ENCODE results near the gene ROBO1.

The ROBO1 gene

DNA sequence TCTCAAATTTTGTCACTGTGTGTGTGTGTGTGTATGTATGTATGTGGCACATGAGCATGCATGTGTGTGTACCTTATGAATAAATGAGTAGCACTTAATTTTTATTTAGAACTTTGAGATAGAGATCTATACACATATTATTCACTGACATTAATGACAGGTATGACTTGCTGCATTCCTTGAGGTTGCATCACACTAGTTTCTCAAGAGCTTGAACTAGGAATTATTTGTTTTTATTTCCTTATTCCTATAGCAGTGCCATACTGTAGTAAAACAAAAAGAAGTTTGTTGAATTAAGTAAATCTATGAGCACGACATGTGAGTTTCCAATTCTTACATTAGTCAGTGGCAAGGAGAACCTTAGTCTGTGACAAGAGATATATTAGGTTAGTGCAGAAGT is 943.9 kb downstream of the ROBO1 start:
- no peak for DNase-seq

DNA sequence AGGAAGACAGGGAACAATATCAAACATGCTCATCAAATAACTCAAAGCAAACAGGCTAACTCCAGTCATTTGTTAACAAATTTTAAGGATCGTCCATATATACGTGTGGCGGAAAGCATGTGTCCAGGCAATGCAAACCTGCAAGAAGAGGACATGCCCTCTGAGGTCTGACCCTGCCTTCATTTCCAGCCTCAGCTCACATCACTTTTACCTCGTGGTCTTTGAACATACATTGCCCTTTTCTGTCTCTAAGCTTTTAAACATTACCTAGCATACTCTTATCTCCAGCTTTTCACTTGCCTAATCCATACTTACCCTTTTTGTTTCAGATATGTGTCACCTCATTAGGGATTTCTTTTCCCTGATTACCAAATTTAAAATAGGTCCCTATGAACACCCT is 944.4 kb downstream of the ROBO1 start:
- no peak for DNase-seq

- DNase-seq: no peak
Observed at GRCh38 chr3:78822726-78823125, 945.1 kb downstream of the ROBO1 start.

- DNase-seq: no peak
Observed at GRCh38 chr3:78820542-78820941, 947.3 kb downstream of the ROBO1 start.

GRCh38 chr3:78818161-78818985 is 949.4 kb downstream of the ROBO1 start:
- no peak for DNase-seq

GRCh38 chr3:78814893-78815562 is 952.8 kb downstream of the ROBO1 start:
- no peak for DNase-seq

- DNase-seq: no peak
Observed at GRCh38 chr3:78812166-78812565, 955.6 kb downstream of the ROBO1 start.

- DNase-seq: no peak
Observed at GRCh38 chr3:78809966-78810365, 957.8 kb downstream of the ROBO1 start.

DNA sequence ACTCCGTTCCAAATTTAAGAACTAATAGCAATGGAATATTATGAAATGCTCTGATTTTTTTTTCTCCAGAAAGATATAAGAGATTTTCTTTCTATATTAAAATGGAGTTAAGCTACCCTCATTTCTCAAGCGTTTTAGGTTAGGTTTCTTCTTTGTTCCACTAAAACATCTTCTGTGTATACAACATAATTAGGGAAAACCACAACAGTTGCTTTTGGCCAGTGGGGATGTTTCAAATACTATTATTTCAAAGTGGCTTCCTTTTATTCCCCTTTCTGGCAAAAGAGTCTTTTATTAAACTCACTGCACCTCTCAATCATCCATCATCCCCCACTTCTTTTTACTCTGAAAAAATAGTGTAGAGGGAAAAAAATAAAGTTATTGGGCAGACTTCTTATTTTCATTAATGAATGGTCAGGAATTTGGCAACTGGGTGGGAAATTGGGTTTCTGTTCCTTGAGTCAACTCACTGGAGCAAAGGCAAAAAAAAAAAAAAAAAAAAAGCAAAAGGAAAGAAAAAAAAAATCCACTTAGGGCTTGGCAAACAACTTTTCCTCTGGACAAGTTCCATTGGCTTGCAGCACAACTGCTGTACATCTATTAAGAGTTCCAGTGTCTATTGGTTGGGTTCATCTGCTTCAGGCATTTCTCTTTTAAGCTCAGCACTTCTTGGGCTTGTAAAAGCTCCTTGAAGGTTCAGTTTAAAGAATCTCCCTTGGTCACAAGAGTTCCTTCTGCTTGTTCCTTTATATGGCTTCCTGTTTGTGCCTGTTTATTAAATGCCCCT is 963.4 kb downstream of the ROBO1 start:
- no peak for DNase-seq

- DNase-seq: no peak
Observed at GRCh38 chr3:78802562-78802930, 965.3 kb downstream of the ROBO1 start.

- DNase-seq: no peak
Observed at GRCh38 chr3:78801926-78802561, 965.8 kb downstream of the ROBO1 start.

GRCh38 chr3:78799681-78800080 is 968.1 kb downstream of the ROBO1 start:
- no peak for DNase-seq

DNA sequence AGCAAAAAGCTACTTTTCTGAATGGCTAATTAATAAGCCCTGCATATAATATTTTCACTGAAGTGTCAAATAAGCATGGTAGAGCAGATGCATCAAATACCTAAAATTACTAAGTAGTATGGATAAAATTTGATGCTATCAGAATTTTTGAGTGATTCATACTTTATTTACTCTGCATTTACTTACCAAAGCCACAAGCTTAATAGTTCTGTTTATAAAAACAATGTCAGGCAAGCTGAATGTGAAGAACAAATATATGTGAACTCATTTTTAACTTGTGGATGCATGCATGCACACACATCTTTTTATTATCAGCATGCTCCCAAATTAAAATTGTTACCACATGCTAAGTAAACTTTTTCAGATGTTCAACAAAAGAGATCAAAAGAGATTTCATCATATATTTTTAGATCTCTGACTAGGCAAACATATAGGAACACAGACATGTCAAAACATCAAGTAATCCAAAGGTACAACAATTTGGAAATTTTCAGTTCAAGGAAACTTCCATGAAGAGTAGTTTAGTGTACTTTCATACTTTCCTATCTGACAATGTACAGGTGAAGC is 969.4 kb downstream of the ROBO1 start:
- DNase-seq: no peak

GRCh38 chr3:78794431-78794830 is 973.4 kb downstream of the ROBO1 start:
- DNase-seq: no peak

DNA sequence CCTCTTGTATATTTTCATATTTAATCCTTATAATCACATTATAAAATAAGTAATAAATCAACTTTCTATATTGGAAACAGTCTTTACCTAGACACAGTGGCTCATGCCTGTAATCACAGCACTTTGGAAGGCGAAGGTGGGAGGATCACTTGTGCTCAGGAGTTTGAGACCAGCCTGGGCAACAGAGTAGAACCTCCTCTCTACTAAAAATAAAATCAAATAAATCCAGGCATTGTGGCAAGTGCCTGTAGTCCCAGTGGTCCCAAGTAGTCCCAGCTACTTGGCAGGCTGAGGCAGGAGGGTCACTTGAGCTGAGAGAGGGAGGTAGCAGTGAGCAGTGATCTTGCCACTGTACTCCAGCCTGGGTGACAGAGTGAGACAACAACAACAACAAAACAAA is 975.1 kb downstream of the ROBO1 start:
- no peak for DNase-seq

DNA sequence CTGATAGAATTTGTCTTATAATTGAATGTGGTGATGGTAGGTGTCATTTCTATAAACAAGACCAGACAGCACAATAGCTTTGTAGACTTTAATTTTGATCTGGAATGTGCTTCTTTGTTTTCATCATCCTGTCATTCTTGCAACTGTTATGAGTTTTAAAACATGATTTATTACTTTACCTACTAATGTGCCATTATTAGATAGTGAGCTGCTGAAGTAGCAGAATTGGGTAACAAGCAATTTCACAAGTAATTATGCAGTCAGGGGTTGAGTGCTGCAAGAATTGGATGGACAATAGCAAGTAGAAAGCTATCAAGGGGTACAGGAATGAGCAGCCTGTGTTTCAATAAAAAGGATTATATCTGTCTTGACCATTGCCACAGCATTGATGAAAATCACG is 975.6 kb downstream of the ROBO1 start:
- no peak for DNase-seq

- no peak for DNase-seq
Observed at GRCh38 chr3:78791753-78792152, 976.0 kb downstream of the ROBO1 start.

DNA sequence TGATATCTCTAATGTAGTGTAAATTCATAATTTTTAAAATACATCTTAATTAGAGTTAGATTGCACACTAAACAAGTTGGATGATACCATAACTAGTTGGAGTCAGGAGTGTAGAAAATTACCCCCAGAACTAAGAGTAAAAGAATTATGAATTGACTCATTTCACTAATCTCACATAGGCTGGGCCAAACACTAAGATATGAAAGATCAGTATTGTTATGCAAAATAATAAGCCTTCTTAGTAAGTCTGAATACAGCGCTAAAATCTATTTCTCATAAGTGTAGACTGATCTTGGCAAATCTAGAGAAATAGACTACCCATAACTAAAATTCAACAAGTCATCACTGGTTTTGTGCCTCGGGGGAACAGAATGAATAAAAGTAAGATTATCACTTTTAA is 979.0 kb downstream of the ROBO1 start:
- DNase-seq: no peak

- DNase-seq: no peak
Observed at GRCh38 chr3:78785004-78785403, 982.8 kb downstream of the ROBO1 start.

DNA sequence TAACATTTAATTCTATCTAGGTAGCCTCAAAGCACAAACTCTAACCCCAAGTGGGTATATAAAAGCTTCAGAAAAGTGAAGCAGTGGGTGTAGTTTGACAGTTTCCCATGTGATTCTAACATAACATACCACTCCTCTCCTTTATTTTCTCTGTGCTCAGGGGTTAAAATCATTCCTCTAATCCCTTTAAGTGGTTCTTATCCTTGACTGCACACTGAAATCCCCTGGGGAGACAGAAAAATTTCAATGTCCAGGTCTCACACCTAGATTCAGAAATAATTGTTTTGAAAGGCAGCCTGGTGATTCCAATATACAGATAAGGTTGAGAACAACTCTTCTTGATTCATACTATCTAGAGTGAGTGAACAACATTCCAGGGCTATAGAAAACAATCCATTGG is 986.4 kb downstream of the ROBO1 start:
- no peak for DNase-seq

DNA sequence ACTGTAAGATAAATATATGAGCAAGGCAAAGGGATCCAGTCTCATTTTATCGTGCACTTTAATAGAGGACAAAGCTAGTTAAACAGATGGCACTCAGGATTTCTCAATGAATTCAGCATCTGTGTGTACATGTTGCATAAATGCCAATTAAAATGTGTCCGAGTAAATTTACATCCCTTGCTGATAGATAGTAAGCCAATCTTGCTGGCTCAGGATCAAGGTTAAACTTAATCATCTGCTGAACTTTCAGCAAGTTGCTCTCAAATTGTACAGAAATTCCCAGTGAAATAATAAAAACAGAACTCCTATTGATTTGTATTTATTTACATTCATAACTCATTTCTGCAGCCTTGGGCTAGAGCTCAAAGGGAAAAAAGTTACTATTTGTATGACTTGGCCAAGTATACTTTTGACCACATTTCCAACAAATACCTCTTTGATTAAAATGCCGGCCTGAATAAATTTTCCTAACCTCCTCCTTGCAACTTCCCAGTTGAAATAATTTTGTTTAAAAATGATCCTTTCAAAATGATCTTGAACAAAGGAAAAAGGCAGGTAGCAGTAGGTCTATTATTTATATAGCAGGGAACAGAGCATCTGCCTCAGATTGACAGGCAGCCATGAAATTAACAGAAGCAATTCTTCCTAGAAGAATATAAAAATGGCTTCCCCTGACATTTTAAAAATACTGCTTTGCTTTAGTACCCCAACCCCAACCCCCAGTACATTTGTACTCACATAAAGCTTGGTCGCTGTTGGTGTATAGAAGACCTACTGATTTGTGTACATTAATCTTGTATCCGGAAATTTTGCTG is 1001.9 kb downstream of the ROBO1 start:
- no peak for DNase-seq

DNA sequence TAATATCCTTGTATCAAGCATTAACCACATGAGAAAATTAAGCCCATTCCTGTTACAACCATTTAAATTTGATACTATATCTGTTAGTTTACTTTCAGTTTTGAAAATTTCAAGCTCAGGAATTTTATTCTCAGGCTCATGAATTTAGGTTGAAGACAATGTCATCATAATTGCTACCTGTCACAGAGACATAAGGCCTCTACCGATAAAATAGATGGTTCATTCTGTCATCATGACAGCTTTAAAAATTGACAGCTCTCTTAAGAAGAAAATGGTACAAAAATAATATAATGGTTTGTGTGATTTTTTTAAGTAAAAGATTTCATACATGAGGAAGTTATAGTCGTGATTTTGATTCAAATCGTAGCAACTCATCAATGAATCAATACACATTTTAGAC is 1003.2 kb downstream of the ROBO1 start:
- DNase-seq: no peak
